IgD-negative memory B cell (primary cell): ENCODE data around the gene NYNRIN. TPM values are rescaled to one million over a fixed set of nuclear protein-coding genes. Genes with fewer than 3 reads are reported as not detected.

Experiments
- H3K27ac Mint-ChIP-seq, 3 donors: one replicate each; pipeline ENCODE4 v1.8.0; 2020 to 2022; ENCODE audit warnings: mild to moderate bottlenecking in 3 of 3, mixed read lengths in 3 of 3, moderate library complexity in 1 of 3
- H3K27me3 Mint-ChIP-seq: one replicate; pipeline ENCODE4 v1.8.0; 2021; ENCODE audit warnings: mixed read lengths
- H3K36me3 Mint-ChIP-seq: one replicate; pipeline ENCODE4 v1.8.0; 2020; ENCODE audit warnings: mild to moderate bottlenecking, mixed read lengths
- H3K4me1 Mint-ChIP-seq, 3 donors: one replicate each; pipeline ENCODE4 v1.8.0; 2020 to 2022; ENCODE audit warnings: mixed read lengths in 3 of 3, mild to moderate bottlenecking in 1 of 3
- H3K4me3 Mint-ChIP-seq, 4 donors: one replicate each; pipeline ENCODE4 v1.8.0; 2020 to 2022; ENCODE audit warnings: mild to moderate bottlenecking in 4 of 4, mixed read lengths in 4 of 4, moderate library complexity in 3 of 4
- H3K9me3 Mint-ChIP-seq, 3 donors: one replicate each; pipeline ENCODE4 v1.8.0; 2020 to 2021; ENCODE audit warnings: mixed read lengths in 3 of 3, mild to moderate bottlenecking in 1 of 3
- polyA plus RNA-seq: library from polyadenylated mRNA; unstranded; fragments of 300-500 nt; fragmentation: Illumina TruSeq; gene quantifications from one replicate; pipeline ENCODE4 v1.2.3, GENCODE V29; 2021

NYNRIN gene
- polyA plus RNA-seq, 1 donor from 2014 or later, result not detected

DNA sequence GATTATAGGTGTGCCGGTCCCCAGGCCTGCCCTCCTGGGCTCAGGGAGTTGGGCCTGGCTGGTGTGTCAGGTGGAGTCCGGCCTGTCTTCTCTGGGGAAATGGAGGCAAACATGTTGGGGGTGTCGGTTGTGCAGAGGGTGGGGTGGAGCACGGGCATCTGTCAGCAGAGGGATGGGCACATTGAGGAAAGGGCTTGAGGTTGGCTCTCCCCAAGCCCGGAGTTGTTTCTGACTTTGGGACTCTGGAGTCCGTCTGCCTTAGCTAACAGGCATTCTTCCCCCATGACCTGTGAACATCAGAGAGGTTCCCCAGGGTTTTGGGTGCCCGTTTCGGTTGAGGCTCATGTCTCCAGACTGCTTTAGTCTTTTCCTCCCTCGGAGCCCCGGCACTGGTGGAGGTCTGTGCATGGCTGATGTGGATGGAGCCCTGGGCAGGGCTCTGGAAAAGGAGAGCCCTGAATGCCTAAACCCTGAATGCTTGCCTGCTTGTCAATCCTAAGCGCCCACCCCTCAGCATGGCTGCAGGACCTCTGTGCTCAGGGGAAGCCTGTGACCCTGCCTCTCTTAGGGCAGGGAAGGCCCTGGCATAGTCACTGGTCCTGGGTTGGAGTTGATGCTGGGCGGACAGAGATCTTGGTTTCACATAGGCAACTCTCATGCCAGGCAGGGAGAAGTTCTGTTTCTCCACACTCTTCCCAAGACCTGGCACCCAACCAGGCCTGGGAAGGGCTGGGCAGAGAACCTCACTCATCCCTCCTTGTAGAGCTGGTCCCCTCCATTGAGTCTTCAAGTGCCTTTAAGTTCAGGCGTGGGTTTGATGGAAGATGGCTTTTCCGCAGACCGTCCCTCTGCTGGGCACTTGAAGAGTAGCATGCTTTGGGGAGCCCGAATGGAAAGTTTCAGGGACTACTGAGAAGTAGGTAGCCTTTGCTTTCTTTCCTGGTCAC, 12.9 kb downstream of the NYNRIN start:
- peak overlapping the region in 1 of 4 donors; percentile 67 for H3K4me3 Mint-ChIP-seq
- H3K4me1 Mint-ChIP-seq, result peaks cover 0 to 2% (median 0%) of the 10 kb centered on the region in 3 donors
- no peaks in the 10 kb centered on the region for H3K9me3 Mint-ChIP-seq
- H3K36me3 Mint-ChIP-seq, result no peaks in the 10 kb centered on the region
- H3K27ac Mint-ChIP-seq, result no peak overlapping the region
- peaks cover 25% of the 10 kb centered on the region for H3K27me3 Mint-ChIP-seq

DNA sequence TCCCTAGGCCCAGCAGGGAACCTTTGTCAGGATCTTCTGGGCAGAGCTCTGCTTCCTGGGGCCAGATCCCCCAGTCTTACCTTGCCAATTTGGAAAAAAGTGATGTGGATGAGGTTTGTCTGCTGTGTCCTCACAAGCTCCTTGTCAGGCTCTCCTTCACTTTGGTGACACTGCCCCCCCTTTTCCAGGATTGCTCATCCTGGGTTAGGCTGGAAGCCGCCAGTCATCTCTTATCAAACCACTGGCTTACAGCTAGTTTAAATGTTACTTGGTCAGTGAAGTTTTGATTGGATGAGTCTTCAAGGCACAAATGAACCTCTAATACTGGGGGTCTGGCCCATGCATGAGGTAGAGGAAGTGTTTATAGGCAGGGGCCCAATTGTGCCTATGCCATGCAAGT, 15.3 kb downstream of the NYNRIN start:
- Mint-ChIP-seq H3K27me3 (peaks cover 17% of the 10 kb centered on the region), H3K9me3 (no peaks in the 10 kb centered on the region), H3K4me1 (peaks cover 0 to 2% (median 0%) of the 10 kb centered on the region in 3 donors), H3K27ac (peak overlapping the region in 1 of 3 donors; percentile 50), H3K4me3 (peak overlapping the region in 1 of 4 donors; percentile 7), H3K36me3 (peaks cover 2% of the 10 kb centered on the region)

DNA sequence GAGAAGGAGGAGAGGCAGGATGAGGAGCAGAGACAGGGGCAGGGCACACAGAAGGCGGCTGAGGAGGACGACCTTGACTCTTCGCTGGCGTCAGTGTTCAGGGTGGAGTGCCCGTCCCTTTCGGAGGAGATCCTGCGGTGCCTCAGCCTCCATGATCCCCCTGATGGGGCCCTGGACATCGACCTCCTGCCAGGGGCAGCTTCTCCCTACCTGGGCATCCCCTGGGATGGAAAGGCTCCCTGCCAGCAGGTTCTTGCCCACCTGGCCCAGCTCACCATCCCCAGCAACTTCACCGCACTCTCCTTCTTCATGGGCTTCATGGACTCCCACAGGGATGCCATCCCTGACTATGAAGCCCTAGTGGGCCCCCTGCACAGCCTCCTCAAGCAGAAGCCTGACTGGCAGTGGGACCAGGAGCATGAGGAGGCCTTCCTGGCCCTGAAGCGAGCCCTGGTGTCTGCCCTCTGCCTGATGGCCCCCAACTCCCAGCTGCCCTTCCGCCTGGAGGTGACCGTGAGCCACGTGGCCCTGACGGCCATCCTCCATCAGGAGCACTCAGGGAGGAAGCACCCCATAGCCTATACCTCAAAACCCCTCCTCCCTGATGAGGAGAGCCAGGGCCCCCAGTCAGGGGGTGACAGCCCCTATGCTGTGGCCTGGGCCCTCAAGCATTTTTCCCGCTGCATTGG, 16.1 kb downstream of the NYNRIN start:
- Mint-ChIP-seq H3K4me1 (peaks cover 0 to 2% (median 0%) of the 10 kb centered on the region in 3 donors), H3K27me3 (peaks cover 20% of the 10 kb centered on the region), H3K27ac (peak overlapping the region in 1 of 3 donors; percentile 50), H3K36me3 (peaks cover 2% of the 10 kb centered on the region), H3K4me3 (no peak overlapping the region), H3K9me3 (no peaks in the 10 kb centered on the region)

DNA sequence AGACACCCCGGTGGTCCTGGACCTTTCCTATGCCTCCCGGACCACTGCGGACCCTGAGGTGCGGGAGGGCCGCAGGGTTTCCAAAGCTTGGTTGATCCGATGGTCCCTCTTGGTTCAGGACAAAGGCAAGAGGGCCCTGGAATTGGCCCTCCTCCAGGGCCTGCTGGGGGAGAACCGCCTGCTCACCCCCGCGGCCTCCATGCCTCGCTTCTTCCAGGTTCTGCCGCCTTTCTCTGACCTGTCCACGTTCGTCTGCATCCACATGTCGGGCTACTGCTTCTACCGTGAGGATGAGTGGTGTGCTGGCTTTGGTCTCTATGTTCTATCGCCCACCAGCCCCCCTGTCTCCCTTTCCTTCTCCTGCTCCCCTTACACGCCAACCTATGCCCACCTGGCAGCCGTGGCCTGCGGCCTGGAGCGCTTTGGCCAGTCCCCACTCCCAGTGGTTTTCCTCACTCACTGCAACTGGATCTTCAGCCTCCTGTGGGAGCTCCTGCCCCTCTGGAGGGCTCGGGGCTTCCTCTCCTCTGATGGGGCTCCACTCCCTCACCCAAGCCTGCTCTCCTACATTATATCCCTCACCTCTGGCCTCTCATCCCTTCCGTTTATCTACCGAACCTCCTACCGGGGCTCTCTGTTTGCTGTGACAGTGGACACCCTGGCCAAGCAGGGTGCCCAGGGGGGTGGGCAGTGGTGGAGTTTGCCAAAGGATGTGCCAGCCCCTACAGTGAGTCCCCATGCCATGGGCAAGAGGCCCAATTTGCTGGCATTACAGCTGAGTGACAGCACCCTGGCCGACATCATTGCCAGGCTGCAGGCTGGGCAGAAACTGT, 16.8 kb downstream of the NYNRIN start:
- no peak overlapping the region for H3K4me3 Mint-ChIP-seq
- H3K27ac Mint-ChIP-seq, result no peak overlapping the region
- peaks cover 0 to 2% (median 0%) of the 10 kb centered on the region in 3 donors for H3K4me1 Mint-ChIP-seq
- H3K36me3 Mint-ChIP-seq, result peaks cover 2% of the 10 kb centered on the region
- H3K9me3 Mint-ChIP-seq, result no peaks in the 10 kb centered on the region
- peaks cover 20% of the 10 kb centered on the region for H3K27me3 Mint-ChIP-seq

DNA sequence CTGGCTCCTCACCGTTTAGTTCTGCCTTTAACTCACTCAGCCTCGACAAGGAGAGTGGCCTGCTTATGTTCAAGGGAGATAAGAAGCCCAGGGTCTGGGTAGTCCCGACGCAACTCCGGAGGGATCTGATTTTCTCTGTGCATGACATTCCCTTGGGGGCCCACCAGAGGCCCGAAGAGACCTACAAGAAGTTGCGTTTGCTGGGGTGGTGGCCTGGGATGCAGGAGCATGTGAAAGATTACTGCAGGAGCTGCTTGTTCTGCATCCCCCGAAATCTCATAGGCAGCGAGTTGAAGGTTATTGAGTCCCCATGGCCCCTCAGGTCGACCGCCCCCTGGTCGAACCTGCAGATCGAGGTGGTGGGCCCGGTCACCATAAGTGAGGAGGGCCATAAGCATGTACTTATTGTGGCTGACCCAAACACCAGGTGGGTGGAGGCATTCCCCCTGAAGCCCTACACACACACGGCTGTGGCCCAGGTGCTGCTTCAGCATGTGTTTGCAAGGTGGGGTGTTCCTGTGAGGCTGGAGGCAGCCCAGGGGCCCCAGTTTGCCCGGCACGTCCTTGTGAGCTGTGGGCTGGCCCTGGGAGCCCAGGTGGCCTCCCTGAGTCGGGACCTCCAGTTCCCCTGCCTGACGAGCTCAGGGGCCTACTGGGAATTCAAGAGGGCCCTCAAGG, 17.6 kb downstream of the NYNRIN start:
- H3K27me3 Mint-ChIP-seq, result peaks cover 20% of the 10 kb centered on the region
- H3K4me1 Mint-ChIP-seq, result no peaks in the 10 kb centered on the region
- no peak overlapping the region for H3K27ac Mint-ChIP-seq
- H3K4me3 Mint-ChIP-seq, result peak overlapping the region in 1 of 4 donors; percentile 57
- H3K36me3 Mint-ChIP-seq, result peaks cover 2% of the 10 kb centered on the region
- no peaks in the 10 kb centered on the region for H3K9me3 Mint-ChIP-seq

DNA sequence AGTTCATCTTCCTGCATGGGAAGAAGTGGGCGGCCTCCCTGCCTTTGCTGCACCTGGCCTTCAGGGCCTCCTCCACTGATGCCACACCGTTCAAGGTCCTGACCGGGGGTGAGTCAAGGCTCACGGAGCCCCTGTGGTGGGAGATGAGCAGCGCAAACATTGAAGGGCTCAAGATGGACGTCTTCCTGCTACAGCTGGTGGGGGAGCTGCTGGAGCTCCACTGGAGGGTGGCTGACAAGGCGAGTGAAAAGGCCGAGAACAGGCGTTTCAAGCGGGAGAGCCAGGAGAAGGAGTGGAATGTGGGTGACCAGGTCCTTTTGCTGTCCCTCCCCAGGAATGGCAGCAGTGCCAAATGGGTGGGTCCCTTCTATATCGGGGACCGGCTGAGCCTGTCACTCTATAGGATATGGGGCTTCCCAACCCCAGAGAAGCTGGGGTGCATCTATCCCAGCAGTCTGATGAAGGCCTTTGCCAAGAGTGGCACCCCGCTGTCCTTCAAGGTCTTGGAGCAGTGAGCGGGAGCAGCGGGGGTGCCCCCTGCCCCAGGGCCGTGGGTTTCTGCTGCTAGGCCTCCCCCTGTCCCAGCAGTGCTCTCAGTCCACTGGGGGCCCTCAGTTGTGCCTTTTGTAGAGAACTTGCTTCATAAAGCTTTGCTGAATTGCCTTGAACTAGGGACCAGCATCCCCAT, 18.3 kb downstream of the NYNRIN start:
- H3K4me1 Mint-ChIP-seq, result no peaks in the 10 kb centered on the region
- H3K27ac Mint-ChIP-seq, result no peak overlapping the region
- no peaks in the 10 kb centered on the region for H3K9me3 Mint-ChIP-seq
- H3K36me3 Mint-ChIP-seq, result peaks cover 2% of the 10 kb centered on the region
- H3K27me3 Mint-ChIP-seq, result peaks cover 19% of the 10 kb centered on the region
- H3K4me3 Mint-ChIP-seq, result no peak overlapping the region

DNA sequence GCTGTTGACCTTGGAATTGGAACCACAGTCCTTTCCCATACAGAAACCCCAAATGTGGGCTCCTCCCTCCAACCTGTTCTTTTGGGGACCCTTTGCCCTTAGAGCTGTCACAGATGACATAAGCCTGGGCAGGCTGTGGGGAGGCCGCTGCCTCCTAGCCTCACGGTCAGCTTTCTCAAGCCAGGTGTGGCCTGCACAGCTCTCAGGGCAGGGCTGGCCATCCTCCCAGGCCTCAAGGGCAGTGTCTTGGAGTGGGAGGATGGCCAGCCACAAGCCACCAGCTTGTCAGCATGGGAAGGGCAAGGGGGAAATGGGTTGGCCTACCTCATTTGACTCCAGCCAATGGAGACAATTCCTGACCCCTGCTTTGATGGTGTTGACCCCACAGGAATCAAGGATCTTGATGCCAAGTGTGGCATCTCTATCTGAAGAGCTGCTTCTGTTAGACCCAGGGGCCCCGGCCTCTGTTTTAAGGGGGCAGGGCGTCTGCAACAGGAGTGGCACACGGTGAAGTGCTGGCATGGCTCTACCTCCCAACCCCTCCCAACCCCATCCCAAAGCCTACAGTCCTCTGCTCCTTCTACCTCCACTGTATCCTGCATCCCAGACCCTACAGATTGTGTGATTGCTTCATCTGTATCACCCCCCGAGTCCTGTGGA, 19.2 kb downstream of the NYNRIN start:
- H3K36me3 Mint-ChIP-seq, result peaks cover 2% of the 10 kb centered on the region
- peaks cover 18% of the 10 kb centered on the region for H3K27me3 Mint-ChIP-seq
- no peak overlapping the region for H3K27ac Mint-ChIP-seq
- no peaks in the 10 kb centered on the region for H3K4me1 Mint-ChIP-seq
- H3K9me3 Mint-ChIP-seq, result no peaks in the 10 kb centered on the region
- no peak overlapping the region for H3K4me3 Mint-ChIP-seq

DNA sequence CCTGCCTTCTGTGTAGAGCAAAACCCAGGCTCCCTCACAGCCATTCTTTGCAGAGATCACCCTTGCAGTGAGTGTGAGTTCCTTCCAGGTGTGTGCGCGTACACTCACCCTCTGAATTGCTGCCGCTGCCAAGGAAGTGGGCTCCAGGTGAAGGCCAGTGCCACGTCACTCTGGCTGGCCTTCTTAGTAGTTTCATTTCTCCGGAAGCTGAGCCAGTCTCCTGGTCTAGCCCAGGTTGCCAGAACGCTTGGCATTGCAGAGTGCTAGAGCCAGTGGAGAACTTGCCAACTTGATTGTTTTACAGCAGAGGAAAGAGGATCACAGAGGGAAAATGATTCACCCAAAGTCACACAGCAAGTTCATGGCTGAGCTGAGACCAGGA, 19.7 kb downstream of the NYNRIN start:
- peaks cover 18% of the 10 kb centered on the region for H3K27me3 Mint-ChIP-seq
- no peaks in the 10 kb centered on the region for H3K4me1 Mint-ChIP-seq
- H3K9me3 Mint-ChIP-seq, result no peaks in the 10 kb centered on the region
- no peak overlapping the region for H3K27ac Mint-ChIP-seq
- no peak overlapping the region for H3K4me3 Mint-ChIP-seq
- peaks cover 2% of the 10 kb centered on the region for H3K36me3 Mint-ChIP-seq

DNA sequence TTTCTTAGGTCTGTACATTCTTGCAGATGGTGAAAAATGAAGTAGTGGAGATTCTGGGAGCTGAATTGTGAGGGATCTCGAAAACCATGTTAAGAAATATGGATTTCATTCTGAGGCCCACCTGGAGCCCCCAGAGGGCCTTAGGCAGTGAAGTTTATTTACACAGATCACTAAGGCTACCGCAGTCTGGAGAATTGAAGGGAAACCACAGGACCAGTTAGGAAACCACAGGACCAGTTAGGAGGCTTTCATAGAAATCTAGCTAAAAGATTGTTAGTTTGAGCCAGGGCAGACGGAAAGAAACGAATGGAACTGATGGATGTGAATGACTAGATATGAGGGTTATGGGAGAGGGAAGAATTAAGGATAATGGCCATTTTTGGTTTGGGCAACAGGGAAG, 23.5 kb downstream of the NYNRIN start:
- Mint-ChIP-seq H3K9me3 (no peaks in the 10 kb centered on the region), H3K27ac (no peak overlapping the region), H3K4me3 (no peak overlapping the region), H3K27me3 (peaks cover 5% of the 10 kb centered on the region), H3K4me1 (peaks cover 0 to 4% (median 3%) of the 10 kb centered on the region in 3 donors), H3K36me3 (peaks cover 2% of the 10 kb centered on the region)

DNA sequence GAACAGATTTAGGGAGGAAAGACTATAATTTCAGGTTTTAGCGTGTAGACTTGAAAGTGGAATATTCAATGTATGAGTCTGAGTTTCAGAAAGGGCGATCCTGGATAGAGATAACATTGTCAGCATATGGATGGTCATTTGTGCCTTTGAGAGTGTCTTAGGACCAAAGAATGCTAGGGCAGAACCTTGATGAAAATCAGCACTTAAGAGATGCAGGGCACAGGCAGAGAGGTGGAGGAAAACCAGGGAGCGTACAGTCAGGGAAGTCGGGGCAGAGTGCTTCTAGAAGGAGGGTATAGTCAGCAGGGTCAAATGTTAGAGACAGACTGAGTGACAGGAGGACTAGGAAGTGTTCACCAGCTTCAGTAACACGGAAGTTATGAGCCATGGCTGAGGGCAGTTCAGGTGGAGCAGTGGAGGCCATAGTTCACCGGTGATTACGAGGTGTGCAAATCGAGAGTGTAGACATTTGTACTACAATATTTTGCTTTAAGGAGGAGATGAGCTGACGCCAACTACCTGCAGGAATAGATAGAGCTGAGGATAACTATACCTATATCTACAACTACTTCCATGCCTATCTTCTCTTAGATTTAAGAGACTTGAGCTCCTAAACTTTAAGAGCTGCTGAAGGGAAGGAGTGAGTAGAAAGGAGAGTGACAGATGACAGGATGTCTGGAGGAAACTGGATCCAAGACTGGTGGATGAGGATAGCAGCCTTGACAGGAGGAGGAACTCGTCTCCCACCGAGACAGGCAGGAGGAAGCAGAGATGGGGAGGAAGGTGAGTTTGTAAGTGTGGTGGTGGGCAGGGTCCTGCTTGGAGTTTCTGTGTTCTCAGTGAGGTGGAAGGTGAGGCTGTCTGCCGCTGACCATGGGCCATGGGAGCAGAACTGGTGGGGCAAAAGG, 24.1 kb downstream of the NYNRIN start:
- Mint-ChIP-seq H3K27me3 (peaks cover 5% of the 10 kb centered on the region), H3K27ac (no peak overlapping the region), H3K4me1 (peaks cover 2 to 4% (median 3%) of the 10 kb centered on the region in 3 donors), H3K4me3 (no peak overlapping the region), H3K9me3 (no peaks in the 10 kb centered on the region), H3K36me3 (no peaks in the 10 kb centered on the region)

DNA sequence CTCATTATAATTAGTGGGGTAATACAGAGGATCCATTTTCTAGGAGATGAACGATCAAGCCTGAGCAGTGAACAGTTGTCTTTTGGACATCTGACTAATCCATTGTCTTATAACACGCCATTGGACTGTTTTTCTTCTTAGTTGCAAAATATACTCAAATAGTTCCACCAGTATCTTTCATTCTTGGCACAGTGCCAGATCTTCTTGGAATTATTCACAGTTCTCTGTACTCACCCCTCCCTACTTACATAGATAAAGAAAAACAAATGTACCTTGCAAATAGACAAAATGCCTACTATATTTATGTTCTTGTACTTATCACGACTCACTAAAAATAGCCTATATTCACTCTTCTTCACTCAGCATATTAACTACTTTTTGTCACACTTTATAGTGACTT, 26.9 kb downstream of the NYNRIN start:
- no peaks in the 10 kb centered on the region for H3K9me3 Mint-ChIP-seq
- no peaks in the 10 kb centered on the region for H3K27me3 Mint-ChIP-seq
- H3K4me3 Mint-ChIP-seq, result peak overlapping the region in 1 of 4 donors; percentile 66
- no peaks in the 10 kb centered on the region for H3K36me3 Mint-ChIP-seq
- H3K27ac Mint-ChIP-seq, result peak overlapping the region in 1 of 3 donors; percentile 47
- peaks cover 3 to 9% (median 6%) of the 10 kb centered on the region in 3 donors for H3K4me1 Mint-ChIP-seq

DNA sequence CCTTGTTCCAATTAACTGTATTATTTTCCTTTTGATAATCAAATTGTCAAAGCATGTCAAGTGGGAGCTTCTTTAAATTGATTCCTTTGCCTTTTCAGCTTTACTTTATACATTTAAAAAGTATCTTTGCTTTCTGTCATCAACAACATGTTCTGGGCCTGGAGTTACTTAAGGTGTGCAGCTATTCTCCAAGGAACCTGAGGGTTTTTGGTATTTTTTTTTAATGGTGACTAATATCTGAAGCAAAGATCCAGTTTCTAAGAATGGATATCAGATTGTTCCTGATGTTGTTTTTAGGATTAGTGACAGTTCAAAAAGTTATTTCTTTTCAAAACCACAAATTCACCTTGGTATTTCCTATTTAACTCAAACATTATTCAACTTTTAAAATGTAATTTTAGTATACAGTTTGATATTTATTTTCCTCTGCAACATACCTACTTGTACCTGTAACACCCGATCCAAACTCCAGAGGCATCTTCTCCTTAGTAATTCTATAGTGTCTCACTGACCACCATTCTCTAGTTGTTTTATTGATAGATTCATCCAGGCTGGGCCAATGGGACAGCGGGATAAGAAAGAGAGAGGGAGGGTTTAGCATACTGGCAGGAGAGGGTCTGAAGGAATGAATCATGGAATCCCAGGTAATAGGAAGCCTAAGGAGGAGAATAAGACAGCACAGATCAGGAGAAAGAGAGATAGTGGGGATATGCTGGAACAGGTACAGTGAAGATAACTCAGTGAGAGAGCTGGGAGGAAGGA, 27.5 kb downstream of the NYNRIN start:
- Mint-ChIP-seq H3K4me1 (peaks cover 6 to 12% (median 8%) of the 10 kb centered on the region in 3 donors), H3K27ac (peak overlapping the region in 1 of 3 donors; percentile 74), H3K9me3 (no peaks in the 10 kb centered on the region), H3K27me3 (no peaks in the 10 kb centered on the region), H3K36me3 (no peaks in the 10 kb centered on the region), H3K4me3 (peak overlapping the region in 1 of 4 donors; percentile 66)
